NCI-H2107 treated with DMSO at 0.1 percent for 48 hours (cell line): Measurements from ENCODE around the gene EIF1AX.
"Not testable (repeated sequence)": the region's sequence is repeated elsewhere in the genome, so short reads cannot be mapped to it uniquely, and the experiment has no call there.

Experiments used
- DNase-seq: peaks from one replicate; lab custom pipeline; 2025; ENCODE audit not compliant: unreplicated experiment; lab: John Stamatoyannopoulos, UW

EIF1AX gene

DNA sequence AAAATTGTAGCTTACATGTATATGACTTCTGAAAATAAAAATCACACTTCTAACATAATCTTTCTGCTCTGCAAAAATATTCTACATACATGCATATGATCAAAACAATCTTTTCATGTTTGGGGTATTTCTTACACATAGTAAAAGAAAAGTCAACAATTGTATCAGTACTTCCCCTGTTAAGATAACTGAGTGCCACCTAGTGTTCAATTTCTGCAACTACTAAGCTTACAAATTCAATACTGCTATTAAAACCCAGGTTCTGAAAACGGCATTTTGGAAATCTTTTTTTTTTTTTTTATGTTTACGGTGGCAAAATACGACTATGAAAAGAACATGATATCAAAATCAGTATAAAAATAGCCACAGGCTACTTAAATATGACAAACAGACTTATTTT, 14.2 kb downstream of the EIF1AX start:
- DNase-seq = not testable (repeated sequence)

DNA sequence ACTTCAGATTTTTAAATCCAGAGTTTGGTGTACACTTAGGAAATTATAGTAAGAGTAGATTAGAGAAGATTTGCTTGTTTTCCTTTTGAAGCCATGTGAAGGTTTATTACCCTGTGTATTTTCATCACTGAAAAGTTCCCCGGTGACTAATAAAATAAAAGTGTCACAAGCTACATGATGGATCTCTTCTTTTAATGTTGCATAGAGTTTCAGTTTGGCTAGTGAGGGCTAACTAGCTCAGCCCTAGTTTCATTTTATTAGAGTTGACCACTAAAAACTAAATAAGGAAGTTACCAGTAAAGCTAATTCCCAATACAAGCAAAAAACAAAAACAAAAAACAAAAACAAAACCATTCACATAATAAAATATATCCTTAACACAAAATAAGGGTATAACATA, 14.8 kb downstream of the EIF1AX start:
- DNase-seq = not testable (repeated sequence)

DNA sequence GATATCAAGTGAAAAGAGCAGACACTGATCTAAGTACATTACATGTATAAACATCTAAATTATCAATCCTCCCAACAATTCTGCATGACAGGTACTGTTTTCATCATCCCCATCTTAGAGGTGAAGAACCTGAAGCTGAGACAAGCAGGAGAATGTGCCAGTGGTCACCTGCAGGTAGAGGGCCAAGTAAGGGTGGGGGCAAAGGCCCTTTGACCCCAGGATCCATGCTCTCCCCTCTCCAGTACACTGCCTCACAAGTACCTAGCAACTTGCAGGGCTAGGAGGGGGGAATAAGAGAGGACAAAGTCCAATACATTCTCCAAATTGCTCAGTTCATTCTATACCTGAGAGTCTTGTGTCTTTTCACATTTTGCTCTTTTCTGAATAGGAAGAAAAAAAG, 16.7 kb downstream of the EIF1AX start:
- DNase-seq = no peak

DNA sequence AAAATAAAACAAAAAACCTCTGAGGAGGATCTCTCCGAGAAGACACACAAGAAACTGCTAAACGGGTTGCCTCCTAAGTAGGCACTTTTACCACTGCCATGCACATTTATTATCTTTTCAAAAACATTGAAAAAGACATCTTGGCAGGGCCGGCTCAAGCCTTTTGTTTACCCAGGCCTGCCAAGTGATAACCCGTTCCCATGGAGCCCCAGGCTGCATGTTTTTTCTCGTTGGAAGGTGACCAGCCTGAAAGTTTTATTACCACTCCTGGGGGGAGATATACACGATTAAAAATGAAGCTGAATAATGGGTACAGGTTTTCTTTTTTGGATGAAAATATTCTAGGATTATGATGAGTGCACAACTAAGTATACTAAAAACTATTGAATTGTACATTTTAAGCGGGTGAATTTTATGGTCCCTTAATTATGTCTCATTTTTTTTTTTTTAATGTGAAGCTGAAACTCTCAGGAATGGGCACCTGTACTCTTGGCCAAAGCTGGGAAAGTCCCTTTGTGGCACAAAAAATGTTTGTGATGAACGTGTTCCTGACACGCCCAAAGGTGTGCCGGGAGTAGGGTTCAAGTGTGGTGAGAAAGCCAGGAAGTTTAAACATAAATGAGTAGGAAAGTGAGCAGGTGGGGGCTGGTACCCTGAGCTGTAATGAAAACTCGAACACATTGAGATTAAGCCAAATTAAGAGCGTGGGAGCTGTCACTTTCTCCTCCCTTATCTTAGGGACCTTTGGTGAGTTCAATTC, 23.4 kb downstream of the EIF1AX start:
- no peak for DNase-seq

DNA sequence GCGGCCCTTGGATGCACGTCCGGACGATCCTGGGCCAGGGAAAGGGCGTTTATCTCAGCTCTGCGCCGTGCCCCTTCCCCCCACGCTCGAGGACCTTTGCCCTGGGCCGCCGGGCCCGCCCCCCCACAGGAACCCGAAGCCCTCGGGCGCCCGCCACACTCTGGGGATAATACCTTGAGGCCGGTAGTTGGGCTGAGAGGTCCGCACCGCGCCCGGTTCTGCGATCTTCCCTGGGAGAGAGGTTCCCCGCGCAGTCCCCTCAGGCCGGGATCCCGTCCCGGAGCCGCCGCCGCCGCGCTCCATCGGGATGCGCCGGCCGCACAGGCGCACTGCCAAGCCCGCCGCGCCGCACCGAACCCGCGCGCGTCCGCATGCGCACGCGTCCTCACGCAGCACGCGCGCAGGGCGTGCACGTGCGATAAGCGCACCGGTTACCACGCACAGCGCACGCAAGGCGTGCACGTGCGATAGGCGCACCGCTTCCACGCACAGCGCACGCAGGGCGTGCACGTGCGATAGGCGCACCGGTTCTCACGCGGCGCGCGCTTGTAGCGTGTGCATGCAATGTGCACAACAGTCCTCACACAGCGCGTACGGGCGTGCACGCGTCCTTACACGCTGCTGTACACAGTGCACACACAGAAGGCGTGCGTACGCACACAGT, 24.9 kb downstream of the EIF1AX start, which contains the start of gene MAP7D2:
Gene MAP7D2 (minus strand): TSS at position 331 of the 664 bp plus-strand sequence. CDS start 28 bp downstream, at position 303.
- DNase-seq = no peak

DNA sequence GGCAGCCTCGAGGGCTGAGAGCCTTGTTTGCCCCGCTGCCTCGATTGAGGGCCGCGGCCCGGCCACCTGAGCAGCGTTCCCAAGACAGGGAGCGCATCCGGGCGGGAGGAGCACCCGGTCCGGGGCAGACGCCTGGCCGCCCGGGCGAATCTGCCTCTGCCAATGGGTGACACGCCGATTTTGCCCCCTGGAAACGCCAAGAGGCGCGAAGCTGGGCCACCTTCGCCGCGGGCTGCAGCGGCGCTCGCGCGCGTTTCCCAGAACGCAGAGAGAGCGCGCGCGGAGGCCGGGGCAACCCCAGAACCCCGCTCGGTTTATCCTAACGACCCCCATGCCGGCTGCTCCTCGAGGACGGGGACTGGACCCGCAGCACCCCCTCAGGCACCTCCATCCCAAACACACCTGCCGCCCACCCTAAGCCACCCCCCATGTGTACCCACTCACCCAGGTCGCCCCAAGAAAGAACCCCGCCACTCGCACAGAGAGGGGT, 25.5 kb downstream of the EIF1AX start:
- no peak for DNase-seq

DNA sequence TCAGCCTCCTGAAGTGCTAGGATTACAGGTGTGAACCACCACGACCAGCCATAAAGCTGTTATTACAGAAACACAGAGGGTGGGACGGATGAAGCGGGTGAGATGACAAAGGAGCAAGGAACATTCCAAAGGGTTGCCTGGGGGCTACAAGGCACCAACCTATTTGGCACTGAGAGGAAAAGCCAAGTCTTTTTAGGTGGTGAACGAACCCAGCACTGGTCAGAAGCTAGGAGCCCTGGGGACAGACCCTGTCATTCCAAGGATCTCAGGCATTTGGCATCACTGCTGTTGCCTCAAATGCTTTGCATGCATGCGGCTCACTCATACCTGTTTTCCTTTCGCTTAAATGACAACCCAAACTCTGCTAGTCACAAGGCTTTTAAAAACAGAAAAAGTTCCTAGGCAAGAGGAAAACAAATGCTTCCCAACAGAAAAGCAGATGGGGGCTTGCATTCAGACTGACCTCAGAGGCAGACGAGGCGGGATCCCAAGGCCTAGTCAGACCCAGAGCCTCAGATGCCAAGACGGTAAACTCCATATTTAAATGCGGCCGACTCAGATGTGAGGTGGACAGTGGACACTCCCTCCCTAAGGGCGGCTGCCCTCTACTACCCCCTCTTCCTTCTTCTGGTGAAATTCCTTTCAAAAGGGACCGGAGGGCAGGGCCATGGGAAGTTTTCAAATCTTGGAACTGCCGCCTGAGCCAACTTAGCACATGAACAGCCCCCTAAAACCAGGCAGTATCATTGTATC, 29.4 kb downstream of the EIF1AX start:
- no peak for DNase-seq

DNA sequence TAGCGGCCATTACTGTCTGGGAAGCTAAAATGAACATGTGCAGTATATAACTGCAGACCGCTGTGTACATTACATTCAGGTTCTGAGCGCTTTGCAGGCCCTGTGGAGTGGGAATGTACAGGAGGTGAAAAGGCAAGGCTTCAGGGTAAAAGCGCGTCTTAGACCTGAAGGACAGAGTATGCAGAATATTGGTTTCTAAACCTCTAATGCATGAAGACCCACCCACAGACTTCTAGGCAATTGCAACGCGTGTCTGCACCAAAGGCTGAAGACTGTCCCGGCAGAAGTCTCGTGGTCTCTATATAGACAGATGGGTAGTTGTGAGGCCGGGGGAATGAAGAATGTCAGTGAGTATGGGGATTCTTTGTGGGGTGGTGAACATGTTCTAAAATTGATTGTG, 30.4 kb downstream of the EIF1AX start:
- DNase-seq = no peak

DNA sequence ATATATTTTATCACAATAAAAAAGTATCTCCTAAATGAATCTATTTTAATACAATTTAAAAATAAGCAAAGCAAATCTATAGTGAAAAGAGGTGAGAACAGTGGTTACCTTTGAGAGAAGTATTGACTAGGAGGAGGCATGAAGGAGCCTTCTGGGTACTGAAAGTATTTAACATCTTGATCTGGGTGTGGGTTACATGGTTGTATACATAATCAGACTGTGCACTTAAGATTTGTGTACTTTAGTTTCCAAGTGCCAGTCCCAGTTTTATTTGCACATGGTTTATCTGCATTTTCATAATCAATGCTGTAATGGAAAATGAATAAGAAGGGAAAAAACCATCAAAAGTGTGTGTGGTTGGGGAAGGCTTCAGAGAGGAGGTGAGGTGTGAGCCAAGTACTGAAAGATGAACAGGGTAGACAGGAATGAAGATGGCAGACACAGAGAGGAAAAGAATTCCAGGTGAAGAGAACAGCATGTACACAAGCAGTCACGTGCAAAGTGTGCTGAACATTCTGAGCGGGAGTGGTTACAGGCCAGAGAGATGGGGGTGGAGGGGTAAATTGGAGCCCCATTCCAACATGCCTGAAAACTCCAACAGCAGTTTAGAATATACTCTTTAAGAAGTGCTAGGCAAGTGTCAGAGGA, 39.6 kb downstream of the EIF1AX start:
- no peak for DNase-seq

DNA sequence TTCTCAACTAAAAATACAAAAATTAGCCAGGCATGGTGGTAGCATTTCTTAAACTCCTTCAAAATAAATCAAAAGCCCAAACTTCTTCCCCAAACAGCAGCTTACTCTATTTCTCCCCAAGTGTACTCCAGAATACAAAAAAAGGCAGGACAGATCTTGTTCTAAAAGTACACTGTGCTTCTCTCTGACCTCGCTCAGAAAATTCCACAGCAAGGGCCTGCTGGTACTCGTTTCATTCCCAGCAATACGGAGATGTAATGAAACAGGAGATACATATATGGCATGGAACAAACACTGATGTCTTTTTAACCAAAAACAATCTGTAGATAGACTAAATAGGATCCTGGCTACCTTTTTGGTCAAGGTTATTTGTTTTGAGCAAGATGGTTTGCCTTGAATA, 50.1 kb downstream of the EIF1AX start:
- no peak for DNase-seq

DNA sequence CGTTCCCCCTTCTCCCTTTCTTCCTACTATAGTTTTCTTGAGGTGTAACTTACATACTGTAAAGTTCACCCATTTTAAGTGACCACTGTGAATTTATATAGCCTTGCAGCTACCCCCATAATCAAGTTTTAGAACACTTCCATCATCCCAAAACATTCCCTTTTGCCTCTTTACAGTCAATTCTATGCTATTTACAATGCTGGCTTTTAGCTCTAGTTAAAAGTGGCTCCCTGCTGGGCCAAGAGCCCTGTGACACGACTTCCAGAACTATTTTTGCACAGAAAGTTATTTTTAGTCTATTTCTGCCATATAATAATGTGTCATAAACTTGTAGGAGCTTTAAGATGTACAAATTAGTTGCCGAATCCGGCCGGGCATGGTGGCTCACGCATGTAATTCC, 51.8 kb downstream of the EIF1AX start:
- no peak for DNase-seq

DNA sequence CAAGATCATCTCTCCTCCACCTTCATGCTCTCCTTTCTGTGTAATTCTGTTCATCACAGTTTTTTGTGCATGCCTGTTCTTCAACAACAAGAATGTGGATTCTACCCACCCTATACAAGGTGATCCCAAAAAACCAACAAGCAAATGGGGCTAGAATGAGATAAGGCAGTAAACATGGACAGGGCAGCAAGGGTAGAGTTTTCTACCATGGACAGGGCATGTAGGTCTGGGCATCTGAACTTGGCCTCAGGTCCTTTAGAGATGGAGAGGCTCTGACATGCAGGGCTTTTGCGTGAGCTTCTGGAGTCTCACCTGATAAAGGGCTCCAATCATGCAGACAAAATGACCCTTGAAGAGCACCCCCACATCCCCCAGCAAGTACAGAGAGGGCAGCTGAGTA, 61.4 kb downstream of the EIF1AX start:
- no peak for DNase-seq
